HG02623 (cell line): ENCODE data around the gene RCAN3.

Experiments
- ATAC-seq: cut with Tn5 transposase; IDR thresholded peaks from one replicate; pipeline ENCODE4 v1.9.1; 2021; ENCODE audit warnings: moderate library complexity; ENCODE audit not compliant: unreplicated experiment

The RCAN3 gene

DNA sequence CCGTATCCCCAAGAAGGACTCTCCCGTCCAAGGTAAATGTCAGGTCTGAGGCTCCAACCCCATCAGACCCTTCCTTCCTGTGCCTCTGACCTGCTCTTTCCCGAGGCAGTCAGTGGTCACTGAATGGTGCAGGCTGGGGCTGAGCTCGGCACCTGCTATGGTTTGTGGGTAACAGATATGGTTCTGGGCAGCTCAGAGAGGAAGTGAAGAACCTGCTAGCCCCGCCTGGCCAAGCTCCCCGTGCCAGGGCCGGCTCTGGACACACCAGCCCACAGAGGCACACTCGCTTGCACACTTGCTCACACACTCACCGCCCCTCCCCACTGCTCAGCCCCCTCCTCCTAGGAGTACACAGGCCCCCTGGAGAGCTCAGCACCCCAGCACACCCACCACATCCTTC lies 69.7 kb downstream of the RCAN3 start:
- ATAC-seq: no peak

DNA sequence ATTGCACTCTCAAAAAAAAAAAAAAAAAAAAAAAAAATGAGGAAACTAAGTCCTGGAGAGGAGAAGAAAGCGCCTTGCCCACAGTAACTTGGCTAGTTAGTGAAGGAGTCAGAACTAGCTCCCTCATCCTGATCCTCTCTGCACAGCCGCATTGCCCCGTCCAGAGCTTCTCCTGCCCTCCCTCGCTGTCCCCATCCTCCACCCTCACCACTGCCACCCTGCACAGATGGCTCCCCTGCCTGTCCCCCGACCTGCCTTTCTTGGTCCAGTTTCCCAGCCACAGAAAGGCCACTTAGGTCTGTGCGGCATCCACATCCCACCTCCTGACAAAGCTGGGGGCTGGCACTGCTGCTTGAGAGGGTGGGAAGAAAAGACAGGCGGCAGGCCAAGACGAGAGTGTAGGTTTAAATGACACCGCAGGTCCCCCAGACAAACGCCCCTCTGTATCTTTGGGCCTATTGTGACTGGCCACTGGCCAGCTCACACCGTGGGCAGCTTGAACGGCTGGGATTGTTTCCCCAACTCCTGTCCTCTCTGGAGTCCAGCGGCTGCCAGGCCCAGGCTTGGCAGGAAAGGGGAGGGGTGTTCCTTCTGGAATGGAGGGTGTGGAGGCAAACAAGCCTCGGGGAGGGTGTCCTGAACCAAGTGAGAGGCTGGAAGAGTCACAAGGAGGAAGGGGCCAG lies 73.4 kb downstream of the RCAN3 start:
- no peak for ATAC-seq

DNA sequence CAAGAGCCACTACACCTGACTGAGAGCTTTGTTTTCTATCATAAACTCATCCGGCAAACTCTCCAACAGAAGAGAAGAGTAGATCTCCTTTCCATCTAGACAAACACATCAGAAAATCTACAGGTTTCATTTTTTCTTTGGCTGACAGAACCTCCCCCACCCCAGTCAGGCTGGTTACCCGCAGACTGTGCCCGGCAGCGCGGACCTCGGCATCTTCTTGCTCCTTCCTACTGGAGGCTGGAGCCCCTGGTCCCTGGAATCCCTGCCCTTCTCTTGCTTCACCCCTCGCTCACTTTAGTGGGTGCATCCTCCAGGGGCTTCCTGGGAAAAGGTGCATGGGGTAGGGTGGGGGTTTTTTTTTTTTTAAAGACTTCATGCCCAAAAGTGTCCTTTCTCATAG lies 76.2 kb downstream of the RCAN3 start:
- ATAC-seq: no peak

DNA sequence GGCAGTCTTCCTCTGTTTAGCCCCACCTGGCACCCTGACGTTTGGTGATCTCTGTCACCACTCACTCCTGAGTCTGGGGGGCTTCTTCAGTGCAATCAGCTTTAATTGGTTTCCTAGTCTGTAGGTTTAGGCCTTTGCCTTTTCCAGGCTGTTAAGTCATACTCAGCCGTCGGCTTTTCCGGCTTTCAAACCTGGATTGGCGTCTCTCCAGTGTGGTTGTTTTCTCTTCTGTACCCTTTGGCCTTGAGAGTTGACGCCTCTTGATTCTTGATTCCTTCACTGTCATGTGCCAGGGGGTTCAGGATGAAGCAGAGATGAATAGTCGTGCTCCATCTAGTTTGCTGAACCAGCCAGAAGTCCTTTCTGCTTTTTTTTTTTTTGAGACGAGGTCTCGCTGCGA lies 78.1 kb downstream of the RCAN3 start:
- no peak for ATAC-seq

DNA sequence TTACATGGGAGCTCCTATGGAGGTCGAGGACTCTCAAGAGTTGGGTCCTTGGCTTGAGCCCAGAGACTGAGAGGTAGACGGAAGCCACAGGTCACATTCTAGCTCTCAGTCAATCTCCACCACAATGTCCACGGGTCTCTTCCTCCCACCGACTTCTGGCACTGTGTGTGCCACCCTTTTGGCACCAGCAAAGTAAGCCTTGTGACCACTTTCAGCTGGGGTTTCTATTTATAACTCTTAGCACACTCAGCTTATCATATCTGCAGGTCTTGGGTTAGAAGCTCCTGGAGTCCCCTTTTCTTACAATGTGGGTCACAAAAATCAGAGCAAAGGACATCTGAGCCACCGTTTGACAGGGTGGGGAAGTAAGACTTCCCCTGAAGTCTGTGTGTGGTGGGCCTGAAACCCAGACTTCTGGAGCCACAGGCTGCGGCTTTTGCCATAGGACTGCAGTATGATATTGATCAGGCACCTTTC lies 81.6 kb downstream of the RCAN3 start:
- no peak for ATAC-seq

DNA sequence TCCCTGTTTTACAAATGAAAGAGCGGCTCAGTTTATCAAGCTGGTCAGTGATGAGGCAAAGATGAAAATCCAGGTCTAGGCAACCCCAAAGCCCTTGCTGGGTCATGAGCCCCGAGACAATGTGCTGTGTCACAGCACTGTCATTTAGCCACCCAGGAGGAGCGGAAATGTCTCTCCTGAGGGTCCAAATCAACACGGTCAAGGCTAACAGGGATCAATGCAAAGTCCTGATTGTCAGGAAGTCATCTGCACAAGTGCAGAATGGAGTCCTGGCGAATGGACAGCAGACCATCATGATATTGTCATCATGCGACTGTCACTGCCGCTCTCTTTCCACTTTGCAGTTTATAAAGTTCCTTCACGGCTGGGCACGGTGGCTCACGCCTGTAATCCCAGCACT lies 83.5 kb downstream of the RCAN3 start:
- ATAC-seq: no peak

DNA sequence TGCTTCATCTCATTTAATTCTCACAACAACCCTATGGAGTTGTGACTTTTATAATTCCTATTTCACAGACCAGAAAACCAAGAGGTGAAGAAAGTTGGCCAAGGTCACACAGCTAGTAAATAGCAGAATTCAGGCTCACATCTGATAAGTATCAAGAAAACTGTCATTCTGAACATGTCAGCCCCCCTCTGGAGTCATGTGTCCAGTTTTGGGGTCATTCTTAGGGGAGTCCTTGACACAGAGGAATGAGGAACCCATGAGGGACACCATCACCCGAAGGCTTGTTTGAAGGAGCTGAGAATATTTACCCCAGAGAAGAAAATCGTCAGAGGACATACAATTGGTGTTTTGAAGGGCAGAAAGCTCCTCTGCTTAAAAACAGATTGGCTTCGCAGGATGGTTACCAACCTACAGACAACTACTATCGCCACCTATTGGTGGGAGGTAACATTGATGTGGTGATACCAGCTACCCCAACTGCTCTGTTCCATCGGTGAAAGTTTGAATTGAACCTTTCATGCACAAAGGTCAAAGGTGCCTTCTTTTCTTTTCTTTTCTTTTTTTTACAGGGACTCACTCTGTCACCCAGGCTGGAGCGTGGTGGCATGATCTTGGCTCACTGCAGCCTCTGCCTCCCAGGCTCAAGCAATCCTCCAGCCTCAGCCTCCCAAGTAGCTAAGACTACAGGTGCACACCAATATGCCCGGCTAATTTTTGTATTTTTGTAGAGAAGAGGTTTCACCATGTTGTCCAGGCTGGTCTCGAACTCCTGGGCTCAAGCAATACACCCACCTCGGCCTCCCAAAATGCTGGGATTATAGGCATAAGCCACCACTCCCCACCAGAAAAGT lies 84.6 kb downstream of the RCAN3 start:
- ATAC-seq: no peak

DNA sequence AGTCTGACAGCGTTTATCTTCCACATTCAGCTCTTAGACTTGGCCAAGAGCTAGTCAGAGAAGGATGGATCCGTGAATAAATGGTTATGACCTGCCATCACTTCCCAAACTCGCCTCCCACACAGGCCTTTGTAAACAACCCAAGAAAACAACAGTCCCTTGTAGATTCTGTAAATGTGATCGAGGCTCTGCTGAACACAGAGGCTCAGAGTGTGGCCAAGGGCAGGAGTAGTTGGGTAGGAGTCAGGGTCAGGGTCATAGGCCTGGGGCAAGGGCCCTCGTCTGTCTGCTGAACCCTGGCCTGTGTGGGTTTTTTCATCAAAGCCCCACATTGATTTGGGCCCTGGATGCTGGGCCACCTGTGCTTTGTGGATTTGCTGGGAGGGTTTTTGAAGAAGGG lies 85.9 kb downstream of the RCAN3 start:
- ATAC-seq: no peak

DNA sequence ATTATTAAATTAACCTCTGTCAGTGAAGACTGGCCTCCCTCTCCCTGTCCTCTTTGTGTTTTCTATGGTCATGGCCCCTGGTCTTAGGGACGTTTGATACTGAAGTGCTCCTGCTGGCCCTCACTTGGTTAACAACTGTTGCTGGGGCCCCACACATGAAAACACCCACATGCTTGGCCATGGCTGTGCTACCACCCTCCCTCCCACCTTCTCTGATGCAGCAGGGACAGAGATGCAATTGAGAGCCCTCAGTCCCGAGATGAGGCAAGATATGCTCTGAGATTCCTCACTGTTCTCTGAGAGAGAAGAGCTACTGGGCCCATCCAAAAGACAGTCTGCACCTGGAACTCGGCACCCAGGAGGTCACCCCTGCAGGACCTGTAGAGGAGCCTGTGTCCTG lies 86.6 kb downstream of the RCAN3 start:
- ATAC-seq: no peak
